ENCODE data around the gene RELT. TPM values are rescaled to one million over a fixed set of nuclear protein-coding genes. Genes with fewer than 3 reads are reported as not detected.

The RELT gene
- total RNA-seq, 1 experiment from 2014 or later, result 24.5 TPM

DNA sequence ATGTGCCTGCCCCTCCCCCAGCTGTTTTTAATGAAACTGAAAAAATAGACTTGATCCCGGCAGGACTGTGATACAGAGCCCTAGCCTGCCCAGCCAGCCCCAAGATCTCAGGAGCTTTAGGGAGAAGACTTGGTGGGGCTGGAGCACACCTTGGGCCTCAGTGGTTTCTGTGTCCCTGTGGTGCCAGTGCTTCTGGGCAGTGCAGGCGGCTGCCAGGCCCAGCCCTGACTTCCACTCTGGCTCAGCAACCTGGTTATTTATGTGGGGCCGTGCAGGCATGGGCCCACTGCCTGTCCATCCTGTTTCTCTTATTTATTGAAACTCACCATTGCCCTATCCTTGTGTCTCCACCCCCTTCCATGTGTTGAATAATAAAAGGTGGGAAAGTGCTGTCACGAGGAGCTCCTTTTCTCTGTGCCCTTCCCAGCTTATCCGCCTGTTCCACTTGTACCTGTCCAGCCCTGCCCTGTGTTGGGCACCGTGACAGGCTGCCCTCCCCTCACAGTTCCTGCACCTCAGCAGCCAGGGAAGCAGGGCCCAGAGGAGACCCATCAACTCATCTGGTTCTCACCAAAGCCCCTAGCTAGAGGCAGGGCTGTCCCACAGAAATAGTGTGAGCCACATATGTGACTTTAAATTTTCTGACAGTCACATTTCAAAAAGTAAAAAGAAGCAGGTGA lies 20.2 kb downstream of the RELT start:
- TF ChIP-seq EZH2phosphoT487 (IDR thresholded peaks at IDR 0.05; ENCODE audit: borderline replicate concordance, low read length), result no peak
- TF ChIP-seq, protein P1, sequence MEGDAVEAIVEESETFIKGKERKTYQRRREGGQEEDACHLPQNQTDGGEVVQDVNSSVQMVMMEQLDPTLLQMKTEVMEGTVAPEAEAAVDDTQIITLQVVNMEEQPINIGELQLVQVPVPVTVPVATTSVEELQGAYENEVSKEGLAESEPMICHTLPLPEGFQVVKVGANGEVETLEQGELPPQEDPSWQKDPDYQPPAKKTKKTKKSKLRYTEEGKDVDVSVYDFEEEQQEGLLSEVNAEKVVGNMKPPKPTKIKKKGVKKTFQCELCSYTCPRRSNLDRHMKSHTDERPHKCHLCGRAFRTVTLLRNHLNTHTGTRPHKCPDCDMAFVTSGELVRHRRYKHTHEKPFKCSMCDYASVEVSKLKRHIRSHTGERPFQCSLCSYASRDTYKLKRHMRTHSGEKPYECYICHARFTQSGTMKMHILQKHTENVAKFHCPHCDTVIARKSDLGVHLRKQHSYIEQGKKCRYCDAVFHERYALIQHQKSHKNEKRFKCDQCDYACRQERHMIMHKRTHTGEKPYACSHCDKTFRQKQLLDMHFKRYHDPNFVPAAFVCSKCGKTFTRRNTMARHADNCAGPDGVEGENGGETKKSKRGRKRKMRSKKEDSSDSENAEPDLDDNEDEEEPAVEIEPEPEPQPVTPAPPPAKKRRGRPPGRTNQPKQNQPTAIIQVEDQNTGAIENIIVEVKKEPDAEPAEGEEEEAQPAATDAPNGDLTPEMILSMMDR (conservative IDR thresholded peaks at IDR 0.05; ENCODE audit: low read depth, low read length), result no peak
- TF ChIP-seq EZH2 (IDR thresholded peaks at IDR 0.05; ENCODE audit: low read length, unreplicated experiment), result no peak
- H3K9ac ChIP-seq (ENCODE audit: low read length), result no peak overlapping the region
- H3F3A ChIP-seq (ENCODE audit: low read length, unreplicated experiment), result no peaks in the 10 kb centered on the region
- H3K79me2 ChIP-seq (ENCODE audit: low read length), result no peaks in the 10 kb centered on the region
- intact Hi-C loops (cut with micrococcal nuclease), result no loop called here
- peaks cover 16% of the 10 kb centered on the region; the same call in 1 of the 2 replicates for H3K36me3 ChIP-seq (ENCODE audit: low read depth, low read length)
- H3K9me2 ChIP-seq (replicated peaks; ENCODE audit: low read length), result no peaks in the 10 kb centered on the region
- ChIA-PET CTCF (interaction anchor here (1.2 kb wide), 1 partner anchor 33 kb away, joined by 3 read pairs; no protein-coding TSS in a partner anchor), POLR2A (ENCODE audit: unreplicated experiment) (interaction anchor here (0.6 kb wide), 1 partner anchor 59 kb away, joined by 3 read pairs; no protein-coding TSS in a partner anchor)
- no peak for DNase-seq
- no peak for ATAC-seq
- H4K20me1 ChIP-seq (ENCODE audit: low read length), result no peaks in the 10 kb centered on the region
- BruUV-seq (replicated peaks), result no TSS peak
- H3K4me3 ChIP-seq (ENCODE audit: low read length), result no peak overlapping the region
- no peaks in the 10 kb centered on the region for H3K27me3 ChIP-seq (ENCODE audit: low read length)
- no peaks in the 10 kb centered on the region for H3K4me1 ChIP-seq (ENCODE audit: insufficient read depth, low read length)
- H3K4me2 ChIP-seq (ENCODE audit: low read length), result no peak overlapping the region
- no peak overlapping the region for H3K27ac ChIP-seq (ENCODE audit: low read length)
- no peaks in the 10 kb centered on the region for H3K9me3 ChIP-seq (ENCODE audit: low read length)
- H2AFZ ChIP-seq (ENCODE audit: low read length), result no peak overlapping the region

DNA sequence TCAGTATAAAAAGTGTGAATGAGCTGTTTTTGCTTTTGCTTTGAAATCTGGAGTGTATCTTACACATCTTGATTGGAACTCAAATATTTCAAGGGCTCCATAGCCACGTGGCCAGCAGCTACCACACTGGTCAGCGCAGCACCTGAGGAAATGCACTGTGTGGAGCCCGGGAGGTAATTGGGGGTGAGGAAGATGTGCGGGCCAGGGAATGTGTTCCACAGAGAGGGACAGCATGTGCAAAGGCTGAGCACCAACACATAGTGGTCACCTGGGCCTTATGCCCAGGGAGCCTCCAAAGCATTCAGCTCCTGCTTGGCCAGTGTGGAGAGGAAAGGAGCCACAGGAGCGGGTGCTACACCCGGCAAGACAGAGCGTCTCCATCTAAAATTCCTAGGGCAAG lies 20.8 kb downstream of the RELT start:
- Histone ChIP-seq H3K27me3 (ENCODE audit: low read length) (no peaks in the 10 kb centered on the region), H2AFZ (ENCODE audit: low read length) (no peak overlapping the region), H3K4me1 (ENCODE audit: insufficient read depth, low read length) (no peaks in the 10 kb centered on the region), H3K9me2 (replicated peaks; ENCODE audit: low read length) (no peaks in the 10 kb centered on the region), H3K9me3 (ENCODE audit: low read length) (no peaks in the 10 kb centered on the region), H3K36me3 (ENCODE audit: low read depth, low read length) (peaks cover 16% of the 10 kb centered on the region; the same call in 1 of the 2 replicates), H3K4me2 (ENCODE audit: low read length) (no peak overlapping the region), H4K20me1 (ENCODE audit: low read length) (no peaks in the 10 kb centered on the region), H3K27ac (ENCODE audit: low read length) (no peak overlapping the region), H3F3A (ENCODE audit: low read length, unreplicated experiment) (no peaks in the 10 kb centered on the region), H3K79me2 (ENCODE audit: low read length) (no peaks in the 10 kb centered on the region), H3K4me3 (ENCODE audit: low read length) (no peak overlapping the region), H3K9ac (ENCODE audit: low read length) (no peak overlapping the region)
- TF ChIP-seq, protein P1 (conservative IDR thresholded peaks at IDR 0.05; ENCODE audit: low read depth, low read length), result no peak
- TF ChIP-seq EZH2phosphoT487 (IDR thresholded peaks at IDR 0.05; ENCODE audit: borderline replicate concordance, low read length) (no peak), EZH2 (IDR thresholded peaks at IDR 0.05; ENCODE audit: low read length, unreplicated experiment) (no peak)
- DNase-seq (no peak), ATAC-seq (no peak)
- intact Hi-C loops (cut with micrococcal nuclease), result no loop called here
- POLR2A ChIA-PET (ENCODE audit: unreplicated experiment), result no interaction called here
- BruUV-seq (replicated peaks), result no TSS peak
- CTCF ChIA-PET, result interaction anchor here (0.5 to 1.2 kb wide), 2 partner anchors 33 to 263 kb away, joined by 3 read pairs; no protein-coding TSS in a partner anchor

All from PC-3 (cell line).